HK-2 (cell line): ENCODE data around the gene ZNF700.
"Not testable (repeated sequence)": the region's sequence is repeated elsewhere in the genome, so short reads cannot be mapped to it uniquely, and the experiment has no call there.

Source experiments
- DNase-seq: peaks from one replicate; pipeline ENCODE4 v3.0.0-alpha.2; 2018; ENCODE audit not compliant: unreplicated experiment

The ZNF700 gene

GRCh38 chr19:11924886-11925650 is at the start of gene ZNF700:
TSS of gene ZNF700 (plus strand) at chr19:11925107. CDS start at chr19:11925211, 104 bp downstream.
- DNase-seq: peak; percentile 94

DNA sequence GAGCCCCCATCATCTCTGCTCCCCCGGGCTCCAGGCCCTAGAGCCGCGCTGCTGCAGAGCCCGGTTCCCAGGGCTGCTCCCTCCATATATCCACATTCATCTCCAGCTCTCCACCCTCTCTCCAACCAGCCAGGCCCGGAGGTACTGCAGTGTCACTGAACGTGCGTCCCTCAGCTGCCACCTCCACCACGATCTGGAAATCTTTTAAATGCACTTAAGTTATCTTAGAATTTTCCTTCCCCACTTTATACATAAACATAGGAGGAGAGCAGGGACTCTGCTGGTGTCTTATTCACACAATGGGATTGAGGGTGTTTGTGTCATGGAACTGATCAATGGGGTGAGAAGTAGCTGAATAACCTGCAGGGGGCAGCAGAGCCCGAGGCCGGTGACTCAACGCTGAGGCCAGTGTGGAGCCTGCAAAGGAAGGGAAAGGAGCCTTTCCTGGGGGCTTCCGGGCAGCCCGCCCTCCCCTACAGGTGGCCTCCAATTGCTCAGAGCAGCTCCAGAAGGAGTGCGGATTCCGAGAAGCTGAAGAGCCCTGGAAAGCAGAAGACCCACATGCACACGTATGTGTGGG is 45.1 kb upstream of the ZNF700 start:
- DNase-seq: not testable (repeated sequence)

DNA sequence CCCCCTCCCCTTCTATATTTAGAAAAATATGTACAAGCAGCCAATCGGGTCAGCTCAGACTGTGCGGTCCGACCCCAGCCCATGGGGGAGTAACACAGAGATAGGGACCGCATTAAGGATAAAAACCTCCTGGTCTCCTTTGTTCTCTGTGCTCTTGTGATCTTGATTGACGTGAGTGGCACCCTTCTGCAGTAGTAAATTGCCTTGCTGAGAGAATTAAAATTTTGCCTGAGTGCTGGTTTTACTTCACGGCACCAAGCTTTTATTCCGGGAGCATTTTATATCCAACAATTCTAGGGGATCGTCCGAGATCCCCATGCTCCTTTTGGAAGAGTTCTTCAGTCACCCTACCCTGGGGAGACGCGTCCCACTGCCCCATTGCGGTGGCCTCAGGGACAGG is 44.3 kb upstream of the ZNF700 start:
- DNase-seq: no peak

DNA sequence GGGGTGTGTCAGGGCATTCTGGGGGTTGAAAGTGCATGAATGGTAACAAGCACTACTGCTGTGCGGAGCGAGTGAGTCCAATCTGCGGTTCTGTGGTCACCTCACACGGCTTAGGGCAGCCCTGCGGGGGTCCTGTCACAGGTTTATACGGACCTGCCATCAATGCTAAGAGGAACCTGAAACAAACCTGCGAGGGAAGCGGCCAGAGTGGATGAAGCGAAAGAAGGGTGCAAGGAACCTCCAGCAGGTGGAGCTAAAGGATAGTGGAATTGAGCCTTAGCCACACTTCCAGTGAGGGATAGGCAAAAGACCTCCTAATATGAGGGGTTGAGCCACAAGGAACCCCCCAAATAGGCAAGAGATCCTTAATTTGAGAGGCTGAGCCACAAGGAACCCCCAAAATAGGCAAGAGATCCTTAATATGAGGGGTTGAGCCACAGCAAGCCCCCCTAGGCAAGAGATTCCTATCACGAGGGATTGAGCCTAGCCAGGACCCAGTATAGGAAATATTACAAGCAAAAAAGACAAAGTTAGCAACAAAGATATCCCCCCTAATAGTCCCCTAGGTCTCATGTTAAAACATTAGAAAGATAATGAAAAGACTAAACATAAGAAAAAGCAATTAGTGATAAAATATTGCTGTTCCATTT is 43.6 kb upstream of the ZNF700 start:
- peak; percentile 26 for DNase-seq

- DNase-seq: no peak
Observed at GRCh38 chr19:11882606-11883005, 42.3 kb upstream of the ZNF700 start.

DNA sequence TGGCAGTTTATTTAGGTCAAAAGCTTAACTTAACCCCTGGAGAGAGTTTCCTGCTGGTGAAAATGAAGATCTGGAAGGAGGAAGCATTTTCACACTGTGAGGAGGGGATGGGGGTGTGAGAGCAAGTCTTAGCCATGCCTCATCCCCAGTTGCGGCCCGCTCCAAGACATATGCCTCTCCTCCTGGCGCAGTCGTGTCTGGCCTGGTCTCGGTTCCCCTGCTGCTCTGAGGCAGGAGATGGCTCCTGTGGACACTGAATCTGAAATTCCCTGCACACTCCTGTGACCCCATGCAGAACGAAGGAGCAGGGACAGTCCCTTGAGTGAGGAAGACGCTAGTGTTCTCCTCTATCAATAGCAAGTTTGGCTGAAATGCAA is 37.7 kb upstream of the ZNF700 start:
- no peak for DNase-seq

GRCh38 chr19:11887611-11888531 is 37.0 kb upstream of the ZNF700 start, which contains the start of gene ZNF69:
TSS of gene ZNF69 (plus strand) at chr19:11887782. CDS start at chr19:11887924, 142 bp downstream.
- peak; percentile 92 for DNase-seq

GRCh38 chr19:11889901-11890300 is 35.0 kb upstream of the ZNF700 start:
- DNase-seq: not testable (repeated sequence)

- DNase-seq: no peak
Observed at GRCh38 chr19:11890634-11891033, 34.3 kb upstream of the ZNF700 start.

DNA sequence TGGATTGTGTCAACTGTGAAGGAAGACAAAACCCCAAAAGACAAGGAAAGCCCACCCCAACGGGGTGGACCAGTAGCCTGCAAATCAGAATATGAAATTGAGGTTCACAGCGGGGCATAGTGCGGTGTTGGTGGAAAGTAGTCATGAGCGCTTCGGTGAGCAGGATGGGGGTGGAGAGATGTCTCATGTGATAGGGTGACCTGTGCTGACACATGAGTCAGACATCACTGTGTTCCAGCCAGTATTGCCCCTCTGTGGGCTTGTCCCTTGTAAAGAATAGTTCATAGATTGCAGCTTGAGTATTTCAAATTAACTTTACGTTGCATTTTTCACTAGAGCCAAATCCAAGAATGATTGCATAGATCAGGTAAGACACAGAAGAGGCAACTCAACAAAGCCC is 30.1 kb upstream of the ZNF700 start:
- no peak for DNase-seq

DNA sequence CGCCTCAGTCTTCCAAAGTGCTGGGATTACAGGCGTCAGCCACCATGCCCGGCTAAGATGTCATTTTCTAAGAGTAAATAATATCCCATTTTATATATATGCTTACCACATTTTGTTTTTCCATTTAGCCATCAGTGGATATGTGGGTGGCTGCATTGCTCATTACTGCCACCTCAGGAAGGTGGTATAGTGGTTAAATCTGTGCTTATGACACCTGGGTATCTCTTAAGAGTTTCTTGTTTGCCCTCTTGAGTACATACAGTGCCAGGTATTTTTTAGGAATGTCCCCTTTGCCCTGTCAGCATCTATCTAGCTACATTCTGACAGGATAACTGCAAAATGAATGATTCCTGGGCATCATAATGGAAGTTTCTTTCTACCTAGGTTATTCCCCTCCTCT is 22.7 kb upstream of the ZNF700 start:
- no peak for DNase-seq

DNA sequence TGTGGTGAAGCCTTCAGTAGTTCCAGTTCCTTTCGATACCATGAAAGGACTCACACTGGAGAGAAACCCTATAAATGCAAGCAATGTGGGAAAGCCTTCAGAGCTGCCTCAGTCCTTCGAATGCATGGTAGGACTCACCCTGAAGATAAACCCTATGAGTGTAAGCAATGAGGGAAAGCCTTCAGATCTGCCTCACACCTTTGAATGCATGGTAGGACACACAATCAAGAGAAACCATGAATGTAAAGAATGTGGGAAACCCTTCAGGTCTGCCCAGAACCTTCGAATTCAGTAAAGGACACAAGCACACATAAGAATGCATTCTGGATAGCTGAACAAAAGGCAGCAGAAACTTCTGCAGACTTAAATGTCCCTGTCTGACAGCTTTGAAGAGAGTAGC is 19.0 kb upstream of the ZNF700 start:
- no peak for DNase-seq

GRCh38 chr19:11911937-11912336 is 13.0 kb upstream of the ZNF700 start:
- not testable (repeated sequence) for DNase-seq

DNA sequence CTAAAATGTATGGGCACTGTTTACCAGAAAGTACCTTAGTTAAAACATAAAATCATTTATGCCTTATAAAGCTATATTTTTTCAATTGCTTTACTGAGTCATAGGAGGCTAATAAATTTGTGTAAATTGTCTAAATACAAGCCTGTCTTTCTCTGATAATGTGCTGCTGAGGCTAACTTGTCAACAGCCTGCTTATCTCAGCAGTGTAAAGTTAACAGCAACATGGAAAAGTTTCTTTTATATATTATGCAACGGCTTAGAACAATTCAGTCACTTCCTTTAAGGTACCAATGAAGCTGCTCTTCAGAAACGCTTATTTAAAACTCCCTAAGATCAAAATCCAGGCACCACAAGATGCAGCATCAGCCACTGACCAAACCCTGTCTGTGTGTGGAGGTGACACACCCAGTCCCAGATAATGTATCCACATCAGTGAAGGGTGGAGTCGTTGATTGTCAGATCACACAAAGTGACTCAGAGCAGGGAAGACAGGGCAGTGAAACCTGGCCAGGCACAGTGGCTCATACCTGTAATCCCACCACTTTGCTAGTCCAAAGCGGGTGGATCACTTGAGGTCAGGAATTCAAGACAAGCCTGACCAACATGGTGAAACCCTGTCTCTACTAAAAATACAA is 10.4 kb upstream of the ZNF700 start:
- DNase-seq: not testable (repeated sequence)

GRCh38 chr19:11921852-11922495 is 2.9 kb upstream of the ZNF700 start:
- DNase-seq: no peak

- not testable (repeated sequence) for DNase-seq
Observed at GRCh38 chr19:11925651-11926187, 812 bp downstream of the ZNF700 start.

DNA sequence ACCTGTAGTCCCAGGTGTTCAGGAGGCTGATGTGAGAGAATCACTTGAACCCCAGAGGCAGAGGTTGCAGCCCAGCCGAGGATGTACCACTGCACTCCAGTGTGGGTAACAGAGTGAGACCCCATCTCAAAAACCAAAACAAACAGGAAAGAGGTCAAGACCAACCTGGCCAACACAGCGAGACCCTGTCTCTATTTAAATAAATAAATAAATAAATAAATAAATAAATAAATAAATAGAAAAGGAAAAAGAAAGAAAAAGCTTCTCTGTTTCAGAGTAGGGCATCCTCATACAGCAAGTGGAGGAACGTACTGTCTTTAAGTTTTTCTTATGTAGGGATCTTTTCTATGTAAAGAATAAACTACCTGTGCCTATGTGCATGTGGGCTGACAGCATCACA is 2.3 kb downstream of the ZNF700 start:
- DNase-seq: no peak

- DNase-seq: no peak
Observed at GRCh38 chr19:11931051-11931450, 6.1 kb downstream of the ZNF700 start.

GRCh38 chr19:11931513-11931912 is 6.6 kb downstream of the ZNF700 start:
- no peak for DNase-seq

DNA sequence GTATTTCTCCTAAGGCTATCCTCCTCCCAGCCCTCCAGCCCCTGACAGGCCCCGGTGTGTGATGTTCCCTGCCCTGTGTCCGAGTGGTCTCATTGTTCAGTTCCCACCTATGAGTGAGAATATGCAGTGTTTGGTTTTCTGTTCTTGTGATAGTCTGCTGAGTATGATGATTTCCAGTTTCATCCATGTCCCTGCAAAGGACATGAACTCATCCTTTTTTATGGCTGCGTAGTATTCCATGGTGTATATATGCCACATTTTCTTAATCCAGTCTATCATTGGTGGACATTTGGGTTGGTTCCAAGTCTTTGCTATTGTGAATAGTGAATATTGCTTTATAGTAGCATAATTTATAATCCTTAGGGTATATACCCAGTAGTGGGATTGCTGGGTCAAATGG is 10.9 kb downstream of the ZNF700 start:
- not testable (repeated sequence) for DNase-seq

GRCh38 chr19:11938383-11938782 is 13.5 kb downstream of the ZNF700 start:
- not testable (repeated sequence) for DNase-seq
